ENCODE data around the gene SORL1.

DNA sequence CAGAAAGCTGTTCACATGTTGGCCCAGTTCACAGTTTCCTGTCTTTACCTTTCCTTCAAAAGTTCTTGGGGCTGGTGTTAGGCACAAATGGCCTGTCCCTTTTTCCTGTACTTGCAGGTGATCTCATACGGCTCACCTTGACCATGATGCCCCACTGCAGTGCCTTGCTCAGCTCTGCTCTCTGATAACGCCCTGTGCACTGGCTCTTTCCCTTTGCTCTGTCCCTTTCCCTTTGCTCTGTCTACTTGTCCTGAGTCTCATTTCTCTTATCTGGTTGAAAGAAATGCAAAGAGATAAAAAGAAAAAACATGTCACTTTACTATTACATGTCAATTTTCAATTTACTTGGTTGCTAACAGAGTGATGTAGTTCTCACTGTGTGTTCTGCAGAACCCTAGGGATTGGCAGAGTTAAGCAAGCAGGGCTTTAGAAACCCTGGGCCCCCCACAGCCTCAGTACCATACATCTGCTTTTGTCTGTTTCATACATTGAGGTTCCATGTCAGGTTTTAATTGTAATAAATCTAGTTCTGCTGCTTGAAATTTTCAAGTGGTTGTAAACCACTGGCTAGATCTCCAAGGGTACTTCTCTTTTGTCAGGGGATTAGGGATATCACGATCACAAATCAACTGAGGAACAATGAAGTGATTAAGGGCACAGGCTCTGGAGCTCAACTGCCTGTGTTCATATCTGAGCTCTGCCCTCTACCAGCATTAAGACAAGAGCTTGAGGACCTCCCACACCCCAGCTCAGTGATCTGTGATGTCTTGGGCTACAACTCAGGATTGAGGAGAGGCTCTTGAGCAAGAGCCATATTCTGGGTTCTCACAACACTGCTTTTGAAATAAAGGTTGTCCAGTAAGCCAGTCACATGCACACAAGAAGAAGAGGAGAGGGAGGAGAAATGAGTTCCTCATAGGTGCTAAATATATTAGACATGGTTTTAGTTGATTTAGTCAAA lies 16.3 kb upstream of the SORL1 start:
- TF ChIP-seq SP1 (IDR thresholded peaks at IDR 0.05), result no peak
- no peak for TF ChIP-seq ZNF384 (IDR thresholded peaks at IDR 0.05)
- no peak for TF ChIP-seq LEF1 (IDR thresholded peaks at IDR 0.05; ENCODE audit: borderline replicate concordance)
- no peak for TF ChIP-seq FOXA1 (IDR thresholded peaks at IDR 0.05)
